Measurements from ENCODE around the gene GPR37L1.
"Not testable (repeated sequence)": the region's sequence is repeated elsewhere in the genome, so short reads cannot be mapped to it uniquely, and the experiment has no call there.

GPR37L1 gene

DNA sequence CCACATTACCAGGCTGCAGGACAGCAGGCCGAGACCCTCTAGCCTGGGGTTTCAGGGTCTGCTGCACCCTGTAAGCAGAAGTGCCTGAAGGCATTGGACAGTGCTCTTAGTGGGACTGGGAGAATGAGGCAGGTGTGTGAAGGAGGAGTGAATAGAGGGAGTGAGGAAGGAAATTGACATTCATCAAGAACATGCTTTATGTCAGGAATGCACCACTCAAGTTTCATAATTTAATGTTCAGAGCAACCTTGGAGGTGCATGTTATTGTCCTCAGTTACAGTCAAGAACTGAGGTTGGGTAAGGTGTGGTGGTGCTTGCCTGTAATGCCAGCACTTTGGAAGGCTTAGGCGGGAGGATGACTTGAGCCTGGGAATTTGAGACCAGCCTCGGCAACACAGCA, 11.7 kb upstream of the GPR37L1 start:
- no peak for DNase-seq

GRCh38 chr1:202111589-202111988, 11.1 kb upstream of the GPR37L1 start:
- not testable (repeated sequence) for DNase-seq

DNA sequence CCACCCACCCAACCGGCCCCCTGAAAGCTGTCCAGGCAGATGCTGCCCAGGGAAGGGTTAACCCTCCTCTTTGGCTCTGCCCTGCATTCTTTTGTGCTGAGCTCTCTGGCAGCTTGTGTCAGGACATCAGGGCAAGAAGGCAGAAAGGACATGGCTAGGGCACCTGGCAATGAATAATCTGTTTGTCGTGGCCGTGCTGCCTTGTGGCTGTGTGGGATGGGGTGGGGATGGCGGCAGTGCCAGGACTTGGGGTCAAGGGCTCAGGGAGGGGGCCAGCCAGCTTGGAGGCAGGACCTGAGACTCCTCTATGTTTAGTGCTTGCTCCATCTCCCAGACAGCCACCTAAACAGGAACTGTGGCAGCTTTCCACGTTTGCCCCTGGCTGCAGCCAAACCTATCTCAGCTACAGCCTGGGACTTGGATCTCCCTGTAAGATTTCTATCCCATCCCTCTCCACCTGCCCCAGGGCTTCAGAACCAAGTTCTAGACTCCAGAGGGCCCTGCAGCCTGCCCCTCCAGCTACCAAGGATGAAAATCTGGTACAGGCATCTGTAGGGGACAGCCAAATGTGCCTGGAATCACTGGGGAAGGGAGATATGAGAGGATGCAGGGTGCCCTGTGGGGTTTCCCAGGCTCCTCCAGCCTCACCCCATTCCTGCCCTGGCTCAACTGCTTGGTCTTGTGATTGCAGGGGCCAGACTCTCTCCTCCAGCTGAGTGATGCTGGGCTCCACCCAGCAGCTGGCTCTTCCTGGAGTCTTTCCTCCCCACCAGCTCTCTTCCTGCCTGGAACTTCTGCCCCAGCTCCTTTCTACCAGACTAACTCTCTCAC, 9.6 kb upstream of the GPR37L1 start:
- DNase-seq = no peak

DNA sequence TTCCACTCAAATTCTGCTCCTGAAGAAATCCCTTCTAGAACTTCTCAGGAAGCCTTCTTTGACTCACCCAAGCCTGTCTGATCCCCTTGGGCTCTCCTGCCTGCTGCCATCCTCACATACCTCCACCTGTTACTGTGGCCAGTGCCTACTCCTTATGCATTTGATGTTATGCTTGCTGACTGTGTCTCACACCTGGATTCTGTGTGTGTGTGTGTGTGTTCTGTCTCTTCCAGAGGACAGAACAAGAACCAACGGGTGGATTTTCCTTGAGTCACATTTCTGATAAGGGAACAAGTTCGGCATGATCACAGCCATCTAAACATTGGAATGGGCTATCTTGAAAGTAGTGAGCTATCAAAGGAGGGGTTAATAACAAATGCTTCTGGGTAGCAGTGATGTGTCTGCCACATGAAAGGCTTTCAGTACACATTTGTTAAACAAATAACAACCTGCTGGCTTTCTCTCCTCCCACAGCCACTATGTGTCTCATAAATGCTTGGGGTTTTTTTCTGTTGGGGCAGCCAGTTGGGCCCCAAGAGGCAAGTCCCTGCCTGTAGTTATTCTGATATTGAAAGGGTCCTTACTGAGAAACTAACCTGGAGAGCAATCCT, 8.9 kb upstream of the GPR37L1 start:
- DNase-seq = no peak

DNA sequence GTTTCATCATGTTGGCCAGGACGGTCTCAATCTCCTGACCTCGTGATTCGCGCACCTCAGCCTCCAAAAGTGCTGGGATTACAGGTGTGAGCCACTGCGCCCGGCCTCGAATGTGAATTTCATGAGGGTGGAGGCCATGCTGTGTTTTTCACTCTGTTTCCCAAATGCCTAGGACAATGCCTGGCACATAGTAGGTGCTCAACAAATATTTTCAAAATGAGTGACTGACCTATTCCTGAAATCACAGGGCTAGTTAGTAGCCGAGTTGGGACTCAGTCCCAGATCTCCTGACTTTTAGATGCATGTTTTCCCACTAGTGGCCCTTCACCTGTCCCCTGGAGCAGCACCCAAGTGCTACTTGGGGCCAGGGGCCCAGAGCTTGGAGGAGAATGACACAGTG, 6.4 kb upstream of the GPR37L1 start:
- DNase-seq = no peak

DNA sequence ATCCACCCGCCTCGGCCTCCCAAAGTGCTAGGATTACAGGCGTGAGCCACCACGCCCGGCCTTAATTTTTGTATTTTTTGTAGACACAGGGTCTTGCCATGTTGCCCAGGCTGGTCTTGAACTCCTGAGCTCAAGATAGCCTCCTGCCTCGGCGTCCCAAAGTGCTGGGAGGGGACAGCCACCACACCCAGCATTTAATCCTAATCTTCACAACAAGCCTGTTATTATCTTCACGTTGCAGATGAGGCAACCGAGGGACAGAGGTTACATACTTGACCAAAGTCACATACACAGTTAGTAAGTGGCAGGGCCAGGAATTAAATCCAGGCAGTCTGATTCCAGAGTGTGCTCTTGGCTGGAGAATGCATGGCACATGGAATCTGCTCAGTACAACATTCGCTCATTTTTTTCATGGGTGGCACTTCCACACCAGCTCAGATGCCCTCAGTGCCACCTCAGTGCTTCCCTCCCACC, 4.8 kb upstream of the GPR37L1 start:
- no peak for DNase-seq

- DNase-seq = no peak
Observed at GRCh38 chr1:202121006-202121405, 1.7 kb upstream of the GPR37L1 start.

- no peak for DNase-seq
Observed at GRCh38 chr1:202123336-202123813, 658 bp downstream of the GPR37L1 start.

GRCh38 chr1:202124142-202124541, 1.4 kb downstream of the GPR37L1 start:
- no peak for DNase-seq

DNA sequence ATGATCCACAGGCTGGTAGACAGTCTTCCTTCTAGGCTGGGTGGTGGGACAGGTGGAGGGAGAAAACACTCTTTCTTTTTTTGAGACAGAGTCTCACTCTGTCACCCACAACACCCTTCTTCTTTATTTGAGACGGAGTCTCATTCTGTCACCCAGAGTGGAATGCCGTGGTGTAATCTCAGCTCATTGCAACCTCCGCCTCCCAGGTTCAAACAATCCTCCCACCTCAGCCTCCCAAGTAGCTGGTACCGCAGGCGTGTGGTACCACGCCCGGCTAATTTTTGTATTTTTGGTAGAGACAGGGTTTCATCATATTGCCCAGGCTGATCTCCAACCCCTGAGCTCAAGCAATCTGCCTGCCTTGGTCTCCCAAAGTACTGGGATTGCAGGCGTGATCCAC, 2.9 kb downstream of the GPR37L1 start:
- DNase-seq = no peak

DNA sequence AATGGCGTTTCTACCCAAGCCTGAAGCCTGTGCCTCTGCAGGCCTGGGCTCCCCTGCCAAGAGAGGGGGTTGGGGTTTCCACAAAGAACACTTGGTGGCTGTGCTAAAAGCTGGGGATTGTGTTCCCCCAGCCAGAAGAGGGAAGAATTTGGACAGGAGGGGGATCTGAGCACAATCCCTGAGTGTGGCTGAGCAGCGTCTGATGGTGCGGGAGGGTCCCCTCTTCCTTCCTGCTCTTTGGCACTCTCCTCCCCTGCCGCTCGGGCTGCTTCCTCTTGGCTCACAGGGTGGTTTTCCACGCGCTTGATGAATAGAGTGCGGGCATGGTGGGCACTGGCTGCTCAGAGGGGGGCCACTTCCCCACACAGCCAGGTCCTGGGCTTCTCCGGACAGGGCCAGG, 3.7 kb downstream of the GPR37L1 start:
- no peak for DNase-seq

DNA sequence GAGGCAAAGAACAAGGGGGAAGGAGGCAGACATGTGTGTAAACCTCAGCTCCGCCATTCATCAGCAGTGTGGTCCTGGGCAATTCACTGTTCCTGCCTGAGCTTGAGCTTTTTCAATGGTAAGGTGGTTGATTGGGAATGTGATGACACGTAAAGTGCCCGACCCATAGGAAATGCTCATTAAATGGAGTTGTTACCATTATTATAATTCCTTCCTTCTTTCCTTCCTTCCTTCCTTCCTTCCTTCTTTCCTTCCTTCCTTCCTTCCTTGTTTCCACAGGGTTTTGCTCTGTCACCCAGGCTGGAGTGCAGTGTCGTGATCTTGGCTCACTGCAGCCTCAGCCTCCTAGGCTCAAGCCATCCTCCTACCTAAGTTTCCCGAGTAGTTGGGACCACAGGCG, 4.3 kb downstream of the GPR37L1 start:
- no peak for DNase-seq

DNA sequence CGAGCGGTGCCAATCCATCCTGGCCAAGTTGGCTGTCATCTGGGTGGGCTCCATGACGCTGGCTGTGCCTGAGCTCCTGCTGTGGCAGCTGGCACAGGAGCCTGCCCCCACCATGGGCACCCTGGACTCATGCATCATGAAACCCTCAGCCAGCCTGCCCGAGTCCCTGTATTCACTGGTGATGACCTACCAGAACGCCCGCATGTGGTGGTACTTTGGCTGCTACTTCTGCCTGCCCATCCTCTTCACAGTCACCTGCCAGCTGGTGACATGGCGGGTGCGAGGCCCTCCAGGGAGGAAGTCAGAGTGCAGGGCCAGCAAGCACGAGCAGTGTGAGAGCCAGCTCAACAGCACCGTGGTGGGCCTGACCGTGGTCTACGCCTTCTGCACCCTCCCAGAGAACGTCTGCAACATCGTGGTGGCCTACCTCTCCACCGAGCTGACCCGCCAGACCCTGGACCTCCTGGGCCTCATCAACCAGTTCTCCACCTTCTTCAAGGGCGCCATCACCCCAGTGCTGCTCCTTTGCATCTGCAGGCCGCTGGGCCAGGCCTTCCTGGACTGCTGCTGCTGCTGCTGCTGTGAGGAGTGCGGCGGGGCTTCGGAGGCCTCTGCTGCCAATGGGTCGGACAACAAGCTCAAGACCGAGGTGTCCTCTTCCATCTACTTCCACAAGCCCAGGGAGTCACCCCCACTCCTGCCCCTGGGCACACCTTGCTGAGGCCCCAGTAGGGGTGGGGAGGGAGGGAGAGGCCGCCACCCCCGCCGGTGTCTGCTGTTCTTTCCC, 5.3 kb downstream of the GPR37L1 start:
- no peak for DNase-seq

GRCh38 chr1:202129453-202130296, 7.0 kb downstream of the GPR37L1 start:
- no peak for DNase-seq

DNA sequence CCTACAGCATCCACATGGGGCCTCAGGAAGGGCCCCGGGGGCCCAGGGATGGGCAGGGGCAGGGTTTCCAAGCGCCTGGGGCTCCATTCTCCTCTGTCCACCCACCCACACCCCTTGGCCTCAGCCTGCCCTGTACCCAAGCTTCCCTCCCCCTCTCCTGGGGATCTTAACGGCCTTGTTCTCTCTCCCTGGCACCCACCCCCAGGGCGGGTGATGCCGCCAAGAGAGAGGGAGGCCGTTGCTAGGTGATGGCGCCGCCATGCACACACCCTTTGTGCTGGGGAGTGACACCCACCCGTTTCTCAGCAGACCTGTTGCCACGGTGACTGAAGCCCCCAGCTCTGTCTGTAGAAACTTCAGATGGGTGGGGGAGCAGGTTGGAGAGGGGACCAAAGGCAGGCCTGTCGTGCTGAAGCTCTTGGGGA, 7.6 kb downstream of the GPR37L1 start:
- no peak for DNase-seq

DNA sequence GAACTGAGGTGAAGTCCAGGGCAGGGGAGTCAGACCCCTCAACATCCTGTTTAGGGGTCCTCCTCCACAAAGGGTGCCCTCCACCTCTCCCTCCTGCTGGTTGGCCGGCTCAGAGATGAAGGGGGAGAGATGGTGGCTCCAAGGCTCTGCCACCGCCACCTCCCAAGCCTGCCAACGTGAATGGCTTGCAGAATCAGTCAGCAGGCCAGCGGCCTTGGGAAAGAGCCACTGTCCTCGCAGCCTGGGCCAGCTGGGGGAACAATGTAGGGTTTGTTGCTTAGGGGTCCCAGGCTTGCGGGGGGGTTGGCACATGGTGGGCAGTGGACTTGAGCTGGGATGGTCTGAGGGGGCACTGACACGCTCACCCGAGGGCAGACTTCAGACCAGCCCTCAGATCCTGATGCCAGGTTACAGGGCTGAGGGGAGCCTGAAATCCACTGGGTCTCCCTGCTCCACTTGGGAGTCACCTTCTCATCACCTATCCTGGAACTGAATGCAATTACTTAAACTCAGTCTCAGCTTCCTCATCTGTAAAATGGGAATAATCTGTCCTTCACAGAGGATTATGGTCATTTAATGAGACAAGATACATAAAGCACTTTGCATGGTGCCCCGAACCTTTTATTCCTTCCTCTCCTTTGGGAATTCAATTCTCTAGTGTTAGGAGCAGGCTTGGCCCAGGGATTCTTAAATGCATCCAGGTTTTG, 8.3 kb downstream of the GPR37L1 start:
- no peak for DNase-seq

DNA sequence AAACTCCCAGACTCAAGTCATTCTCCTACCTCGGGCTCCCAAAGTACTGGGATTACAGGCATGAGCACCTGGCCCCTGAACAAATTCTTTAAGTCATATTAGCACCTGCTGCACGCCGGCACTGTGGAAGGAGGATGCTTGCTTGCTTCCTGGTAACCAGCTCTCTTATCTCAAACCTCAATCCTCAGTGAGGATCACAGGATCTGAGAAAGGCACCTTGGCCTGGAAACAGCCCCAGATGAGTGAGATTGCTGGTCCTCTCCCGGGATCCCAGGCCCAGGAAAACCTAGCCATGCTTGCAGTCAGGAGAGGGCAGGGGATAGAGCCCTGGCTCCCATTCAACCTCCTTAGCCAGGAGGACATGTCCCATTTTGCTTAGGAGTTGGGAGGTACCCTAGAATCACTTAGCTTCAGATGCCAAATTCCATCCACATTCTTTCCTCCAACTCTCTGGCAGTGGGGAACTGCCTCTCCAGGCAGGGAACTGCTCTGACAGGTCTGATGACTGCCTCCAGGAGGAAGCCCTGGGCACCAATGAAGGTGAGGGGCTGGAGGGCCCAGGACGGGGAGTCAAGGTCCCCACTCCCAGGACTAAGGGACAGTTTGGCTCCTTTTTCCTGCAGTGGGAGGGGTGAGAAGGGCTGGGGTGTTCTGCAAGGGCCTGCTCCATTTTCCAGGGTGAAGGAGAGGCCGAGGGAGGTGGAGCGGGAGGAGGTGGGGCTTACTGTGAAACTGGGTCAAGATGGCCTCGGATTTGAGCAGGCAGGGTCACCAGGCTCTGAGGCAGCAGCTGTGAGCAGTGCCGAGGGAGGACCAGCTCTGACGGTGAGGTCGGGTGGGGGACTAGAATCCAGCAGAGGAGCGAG, 9.5 kb downstream of the GPR37L1 start:
- DNase-seq = no peak

DNA sequence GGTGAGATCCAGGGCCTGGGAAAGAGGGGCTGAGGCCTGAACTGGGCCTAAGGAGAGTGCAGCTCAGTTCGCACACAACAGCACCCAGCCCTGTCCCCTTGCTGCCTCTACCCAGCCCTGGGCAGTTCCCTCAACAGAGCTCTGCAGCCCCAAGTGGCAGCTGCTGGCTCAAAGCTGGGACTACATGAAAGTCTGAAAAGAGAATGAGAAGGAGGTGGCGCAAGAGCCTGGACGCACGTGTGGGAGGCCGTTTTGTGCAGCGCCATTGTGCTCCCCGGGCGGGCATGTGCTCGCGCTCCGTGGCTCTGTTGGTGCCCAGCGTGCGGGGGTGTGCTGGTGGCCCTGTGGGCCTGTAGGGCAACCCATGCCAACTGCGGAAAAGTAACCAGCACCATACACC, 10.3 kb downstream of the GPR37L1 start:
- DNase-seq = no peak

GRCh38 chr1:202133496-202133895, 10.8 kb downstream of the GPR37L1 start:
- no peak for DNase-seq

- no peak for DNase-seq
Observed at GRCh38 chr1:202133989-202134388, 11.3 kb downstream of the GPR37L1 start.

GRCh38 chr1:202134645-202135172, 12.0 kb downstream of the GPR37L1 start:
- no peak for DNase-seq

Measured in activated CD4-positive, alpha-beta T cell treated with anti-CD3 and anti-CD28 coated beads, Interleukin-2, Interleukin-6, amounts not matched to agents 100 ng/mL and 50 ng/mL, durations not matched to agents 16 hours and 8 hours (primary cell).